NCI-H460 (cell line): ENCODE measurements around the gene OPN1MW. TPM values are rescaled to one million over a fixed set of nuclear protein-coding genes. Genes with fewer than 3 reads are reported as not detected.
A peak's percentile ranks its signal among the peaks of the same experiment; 100 is the strongest.
"Not testable (repeated sequence)": the region's sequence is repeated elsewhere in the genome, so short reads cannot be mapped to it uniquely, and the experiment has no call there.

ENCODE experiments used
- DNase-seq: peaks from one replicate; pipeline ENCODE4 v3.0.0-alpha.2; 2016; ENCODE audit warnings: low read depth; ENCODE audit errors: extremely low read depth
- polyA plus RNA-seq: library from polyadenylated mRNA; depleted of rRNA; stranded (reverse); fragments of >200 nt; gene quantifications from 2 replicates; pipeline ENCODE4 v1.2.3, GENCODE V29; 2014; cell fraction: nucleus; rRNA removed
- total RNA-seq: library from RNA; depleted of rRNA; stranded (reverse); fragments of >200 nt; shearing (Covaris generic); gene quantifications from 2 replicates; pipeline ENCODE4 v1.2.3, GENCODE V29; 2014; rRNA removed

OPN1MW gene
- total RNA-seq: not detected in 2 replicates
- not detected in 2 replicates for polyA plus RNA-seq

DNA sequence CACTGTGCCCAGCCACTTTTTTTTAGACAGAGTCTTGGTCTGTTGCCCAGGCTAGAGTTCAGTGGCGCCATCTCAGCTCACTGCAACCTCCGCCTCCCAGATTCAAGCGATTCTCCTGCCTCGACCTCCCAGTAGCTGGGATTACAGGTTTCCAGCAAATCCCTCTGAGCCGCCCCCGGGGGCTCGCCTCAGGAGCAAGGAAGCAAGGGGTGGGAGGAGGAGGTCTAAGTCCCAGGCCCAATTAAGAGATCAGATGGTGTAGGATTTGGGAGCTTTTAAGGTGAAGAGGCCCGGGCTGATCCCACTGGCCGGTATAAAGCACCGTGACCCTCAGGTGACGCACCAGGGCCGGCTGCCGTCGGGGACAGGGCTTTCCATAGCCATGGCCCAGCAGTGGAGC lies at the start of gene OPN1MW:
Gene OPN1MW (plus strand): TSS at position 301 of the 400 bp plus-strand sequence. CDS start 82 bp downstream, at position 383.
- not testable (repeated sequence) for DNase-seq

DNA sequence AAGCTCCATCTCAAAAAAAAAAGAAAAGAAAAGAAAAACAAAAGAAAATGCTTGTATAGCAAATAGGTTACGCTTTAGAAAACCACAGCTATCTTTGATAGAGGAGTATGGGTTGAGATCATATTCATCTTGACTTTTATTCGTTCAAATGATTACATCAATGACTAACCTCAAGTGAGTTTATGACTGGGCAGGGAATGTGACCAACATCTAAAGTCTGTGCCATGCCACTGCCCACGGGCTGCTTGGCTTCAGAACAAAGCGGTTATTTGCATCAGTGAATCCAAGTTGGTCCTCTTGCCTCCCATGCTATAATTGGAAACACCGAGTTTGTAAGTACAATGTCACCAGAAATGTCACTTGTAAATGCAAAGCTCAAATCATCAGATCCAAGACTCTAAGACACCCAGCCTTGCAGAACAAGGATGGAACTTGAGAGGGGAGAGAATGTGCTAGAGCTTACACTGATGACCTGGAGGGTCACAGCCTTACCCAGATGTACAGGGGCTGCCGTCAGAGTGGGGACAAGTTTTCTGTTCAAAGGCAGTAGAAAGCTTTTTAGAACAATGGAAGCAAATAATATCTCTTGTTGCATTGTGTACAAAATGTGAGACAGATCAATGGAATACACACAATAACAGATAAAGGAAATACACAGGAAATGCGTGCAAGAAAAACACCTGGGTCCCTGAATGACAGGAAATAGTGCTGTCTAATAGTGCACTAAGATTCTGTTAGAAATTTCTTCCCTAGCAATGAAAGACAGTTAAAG lies 46.8 kb upstream of the OPN1MW start:
- DNase-seq: no peak

DNA sequence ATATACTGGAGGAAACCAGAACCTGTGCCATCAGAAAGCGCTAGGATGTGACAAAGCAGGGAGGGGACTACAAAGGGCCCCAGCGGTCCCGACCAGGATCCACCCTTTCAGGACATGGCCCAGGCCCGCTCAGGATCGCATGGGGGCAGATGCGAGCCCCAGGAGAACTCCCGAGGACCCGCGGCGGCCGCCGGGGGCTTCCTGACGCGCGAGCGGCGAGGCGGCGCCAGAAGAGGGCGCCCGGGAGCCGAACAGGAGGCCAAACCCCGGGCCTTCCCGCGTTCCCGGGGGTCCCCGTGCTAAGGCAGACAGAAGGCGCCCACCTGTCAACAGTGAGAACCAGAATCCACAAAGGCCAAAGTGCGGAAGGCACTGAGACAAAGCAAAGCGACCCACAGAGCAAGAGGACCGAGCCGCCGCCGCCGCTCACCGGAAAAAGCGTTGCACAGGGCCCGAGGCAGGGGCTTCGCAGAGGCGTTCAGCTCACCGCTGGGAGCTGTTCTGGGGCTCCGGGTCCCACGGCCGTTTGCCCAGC lies 45.7 kb upstream of the OPN1MW start:
- DNase-seq: peak; percentile 29

DNA sequence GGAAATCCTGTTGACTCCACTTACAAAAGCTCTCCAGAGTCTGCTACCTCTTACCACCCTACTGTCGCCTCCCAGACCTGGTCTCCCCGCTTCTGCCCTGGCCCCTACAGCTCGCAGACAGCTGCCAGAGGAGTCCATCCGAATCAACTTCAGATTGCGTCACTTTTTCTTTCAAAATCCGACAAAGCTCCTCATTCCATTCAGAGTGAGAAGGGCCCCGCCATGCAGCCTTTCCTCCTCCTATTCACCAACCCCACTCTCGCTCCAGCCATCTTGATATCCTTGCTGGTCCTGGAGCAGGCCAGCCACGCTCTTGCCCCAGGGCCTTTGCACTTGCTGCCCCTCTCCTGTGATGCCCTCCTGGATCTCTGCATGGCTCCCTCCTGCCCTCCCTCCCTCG lies 43.5 kb upstream of the OPN1MW start:
- no peak for DNase-seq

DNA sequence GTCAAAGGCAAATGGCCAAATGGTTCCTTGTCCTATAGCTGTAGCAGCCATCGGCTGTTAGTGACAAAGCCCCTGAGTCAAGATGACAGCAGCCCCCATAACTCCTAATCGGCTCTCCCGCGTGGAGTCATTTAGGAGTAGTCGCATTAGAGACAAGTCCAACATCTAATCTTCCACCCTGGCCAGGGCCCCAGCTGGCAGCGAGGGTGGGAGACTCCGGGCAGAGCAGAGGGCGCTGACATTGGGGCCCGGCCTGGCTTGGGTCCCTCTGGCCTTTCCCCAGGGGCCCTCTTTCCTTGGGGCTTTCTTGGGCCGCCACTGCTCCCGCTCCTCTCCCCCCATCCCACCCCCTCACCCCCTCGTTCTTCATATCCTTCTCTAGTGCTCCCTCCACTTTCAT lies 42.2 kb upstream of the OPN1MW start:
- no peak for DNase-seq

DNA sequence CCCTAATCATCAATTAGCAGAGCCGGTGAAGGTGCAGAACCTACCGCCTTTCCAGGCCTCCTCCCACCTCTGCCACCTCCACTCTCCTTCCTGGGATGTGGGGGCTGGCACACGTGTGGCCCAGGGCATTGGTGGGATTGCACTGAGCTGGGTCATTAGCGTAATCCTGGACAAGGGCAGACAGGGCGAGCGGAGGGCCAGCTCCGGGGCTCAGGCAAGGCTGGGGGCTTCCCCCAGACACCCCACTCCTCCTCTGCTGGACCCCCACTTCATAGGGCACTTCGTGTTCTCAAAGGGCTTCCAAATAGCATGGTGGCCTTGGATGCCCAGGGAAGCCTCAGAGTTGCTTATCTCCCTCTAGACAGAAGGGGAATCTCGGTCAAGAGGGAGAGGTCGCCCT lies 41.7 kb upstream of the OPN1MW start:
- DNase-seq: no peak

DNA sequence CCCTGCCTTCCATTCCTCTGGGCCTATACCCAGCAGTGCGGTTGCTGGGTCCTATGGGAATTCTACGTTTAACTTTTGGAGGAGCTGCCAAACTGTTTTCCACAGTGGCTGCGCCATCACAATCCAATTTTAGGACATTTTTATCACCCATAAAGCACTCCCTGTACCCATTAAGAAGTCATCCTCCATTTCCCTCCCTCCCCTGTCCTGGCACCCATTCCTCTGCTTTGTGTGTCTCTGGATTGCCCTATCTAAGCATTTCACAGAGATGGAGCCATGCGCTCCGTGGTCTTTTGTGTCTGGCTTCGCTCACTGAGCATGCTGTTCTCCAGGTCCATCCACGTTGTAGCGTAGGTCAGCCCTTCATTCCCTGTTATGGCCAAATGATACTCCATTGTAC lies 40.0 kb upstream of the OPN1MW start:
- no peak for DNase-seq

DNA sequence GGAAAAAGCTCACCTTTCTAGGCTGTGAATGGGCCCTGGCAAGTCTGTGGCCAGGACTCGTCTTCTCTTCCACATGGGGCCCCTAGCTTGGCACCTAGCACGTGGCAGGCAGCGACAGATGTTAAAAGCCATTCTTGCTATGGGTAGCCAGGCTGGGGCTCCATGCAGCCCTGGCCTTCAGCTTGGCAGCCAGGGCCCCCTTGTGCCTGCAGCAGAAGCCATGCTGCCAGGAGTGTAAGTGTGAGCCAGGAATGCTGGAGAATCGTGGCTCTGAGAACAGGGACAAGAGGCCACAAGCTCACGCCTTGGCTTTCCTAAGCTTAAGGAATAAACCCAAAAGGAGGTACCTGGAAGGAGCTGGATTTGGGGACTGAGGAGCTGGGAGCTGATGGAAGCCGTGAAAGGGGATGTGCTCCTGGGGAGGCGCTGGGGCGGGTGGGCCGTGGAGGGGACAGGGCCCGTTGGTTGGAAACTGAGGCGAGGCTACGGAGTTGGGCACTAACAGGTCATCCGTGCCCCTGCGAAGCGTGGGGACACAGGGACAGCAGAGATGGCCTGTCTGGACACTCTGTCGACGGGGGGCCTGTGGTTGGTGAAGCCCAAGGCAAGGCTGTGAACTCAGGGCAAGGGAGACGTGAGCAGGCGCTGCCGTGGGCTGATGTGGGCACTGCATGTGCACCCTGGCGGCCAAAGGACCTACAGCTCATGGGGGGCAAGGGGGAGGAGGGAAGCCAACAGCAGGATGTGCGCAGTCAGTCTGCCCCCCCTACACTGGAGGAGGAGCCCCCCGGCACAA lies 39.2 kb upstream of the OPN1MW start:
- DNase-seq: no peak

DNA sequence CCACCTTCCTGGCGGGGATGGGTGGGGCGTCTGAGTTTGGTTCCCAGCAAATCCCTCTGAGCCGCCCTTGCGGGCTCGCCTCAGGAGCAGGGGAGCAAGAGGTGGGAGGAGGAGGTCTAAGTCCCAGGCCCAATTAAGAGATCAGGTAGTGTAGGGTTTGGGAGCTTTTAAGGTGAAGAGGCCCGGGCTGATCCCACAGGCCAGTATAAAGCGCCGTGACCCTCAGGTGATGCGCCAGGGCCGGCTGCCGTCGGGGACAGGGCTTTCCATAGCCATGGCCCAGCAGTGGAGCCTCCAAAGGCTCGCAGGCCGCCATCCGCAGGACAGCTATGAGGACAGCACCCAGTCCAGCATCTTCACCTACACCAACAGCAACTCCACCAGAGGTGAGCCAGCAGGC lies 38.4 kb upstream of the OPN1MW start, which contains the start of gene OPN1LW:
Gene OPN1LW (plus strand): TSS at position 234 of the 400 bp plus-strand sequence. CDS start 41 bp downstream, at position 275.
- DNase-seq: not testable (repeated sequence)

DNA sequence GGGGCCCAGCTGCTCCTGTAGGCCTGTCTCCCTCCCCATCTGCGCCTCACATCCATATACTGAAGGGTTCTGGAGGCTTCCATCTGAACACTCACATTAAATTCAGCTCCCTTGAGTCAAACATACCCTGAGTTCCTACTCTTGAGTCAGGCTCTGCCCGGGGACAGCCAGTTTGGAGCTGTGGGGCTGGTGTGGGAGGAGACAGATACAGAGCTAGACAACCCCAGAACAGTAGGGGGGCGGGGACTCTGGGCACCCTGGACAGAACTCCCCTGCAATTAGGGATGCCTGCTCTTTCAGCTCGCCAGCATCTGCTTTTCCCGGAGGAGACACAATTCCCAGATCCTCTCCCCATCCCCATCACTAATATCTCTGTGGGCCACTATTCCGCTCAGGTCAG lies 31.4 kb upstream of the OPN1MW start:
- not testable (repeated sequence) for DNase-seq

DNA sequence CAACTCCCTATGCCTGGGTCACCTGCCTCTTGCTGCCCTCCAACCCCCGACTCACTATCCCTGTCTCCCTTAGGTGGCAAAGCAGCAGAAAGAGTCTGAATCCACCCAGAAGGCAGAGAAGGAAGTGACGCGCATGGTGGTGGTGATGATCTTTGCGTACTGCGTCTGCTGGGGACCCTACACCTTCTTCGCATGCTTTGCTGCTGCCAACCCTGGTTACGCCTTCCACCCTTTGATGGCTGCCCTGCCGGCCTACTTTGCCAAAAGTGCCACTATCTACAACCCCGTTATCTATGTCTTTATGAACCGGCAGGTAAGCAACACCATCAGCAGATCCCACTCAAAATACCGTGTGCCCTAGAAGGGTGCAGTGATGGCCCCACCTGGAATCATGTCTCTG lies 26.2 kb upstream of the OPN1MW start:
- DNase-seq: not testable (repeated sequence)

DNA sequence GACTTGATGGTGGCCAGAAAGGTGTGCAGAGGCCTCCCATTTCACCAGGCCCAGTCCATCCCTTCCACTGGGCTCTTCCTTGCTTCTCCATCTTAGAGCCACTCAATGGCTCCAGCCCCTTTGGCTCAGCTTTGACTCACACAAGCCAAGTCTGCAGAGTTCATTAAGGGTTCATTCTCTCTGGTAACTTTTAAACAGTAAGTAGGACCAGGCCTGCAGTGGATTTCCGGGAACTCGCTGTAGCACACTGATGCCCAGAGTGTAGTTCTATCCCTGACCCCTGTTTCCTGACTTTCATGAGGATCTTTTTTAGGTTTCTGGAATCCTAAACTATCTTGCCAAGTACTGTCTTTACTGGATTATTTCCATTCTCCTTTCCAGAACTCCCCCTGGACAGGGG lies 25.2 kb upstream of the OPN1MW start:
- DNase-seq: not testable (repeated sequence)

DNA sequence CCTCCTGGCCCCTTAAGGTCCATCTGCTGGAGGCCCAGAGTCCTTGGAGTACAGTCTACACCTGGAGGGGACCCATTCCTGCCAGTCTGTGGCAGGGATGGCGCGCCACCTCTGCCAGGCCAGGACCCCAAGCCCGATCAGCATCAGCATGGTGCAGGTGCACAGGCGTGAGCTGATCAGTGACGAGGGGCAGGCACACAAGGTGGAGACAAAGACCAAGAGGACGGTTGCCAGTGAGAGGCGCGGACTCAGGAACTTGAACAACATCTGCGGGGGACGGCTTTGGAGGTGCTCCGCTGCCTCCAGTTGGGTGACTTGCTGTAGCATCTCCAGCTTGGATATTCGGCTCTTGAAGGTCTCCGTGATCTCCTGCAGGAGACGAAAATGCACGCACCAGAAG lies 23.1 kb upstream of the OPN1MW start:
- not testable (repeated sequence) for DNase-seq

DNA sequence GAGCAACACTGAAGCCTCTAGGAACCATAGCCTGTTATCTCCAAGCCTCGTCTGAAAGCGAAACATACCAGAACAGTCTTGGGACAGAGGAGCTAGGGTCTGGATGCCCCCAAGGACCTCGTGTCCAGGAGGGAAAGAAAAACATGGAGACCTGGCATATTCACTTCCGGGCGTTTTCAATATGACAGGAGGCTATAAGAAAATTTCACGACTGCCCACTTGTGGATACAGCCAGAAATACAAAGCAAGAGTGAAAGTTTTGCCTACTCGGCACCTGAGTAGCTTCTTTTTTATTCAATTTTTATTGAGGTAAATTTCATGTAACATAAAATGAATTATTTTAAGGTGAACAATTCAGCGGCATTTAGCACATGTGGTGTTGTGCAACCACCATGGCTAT lies 17.5 kb upstream of the OPN1MW start:
- DNase-seq: not testable (repeated sequence)

DNA sequence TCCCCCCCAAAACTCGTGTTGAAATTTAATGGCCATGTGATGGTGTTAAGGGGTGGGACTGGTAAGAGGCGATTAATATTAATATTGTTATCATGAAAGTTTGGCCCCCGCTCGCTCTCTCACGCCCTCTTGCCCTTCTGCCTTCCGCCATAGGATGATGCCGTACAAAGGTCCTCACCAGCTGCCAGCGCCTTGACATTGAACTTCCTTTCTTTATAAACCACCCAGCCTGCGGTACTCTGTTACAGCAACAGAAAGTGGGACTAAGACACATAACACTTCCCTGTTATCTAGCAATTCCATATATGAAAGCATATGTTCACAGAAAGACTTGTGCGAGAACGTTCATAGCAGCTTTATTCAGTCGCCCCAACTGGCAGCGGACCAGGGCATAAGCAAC lies 14.0 kb upstream of the OPN1MW start:
- DNase-seq: not testable (repeated sequence)

DNA sequence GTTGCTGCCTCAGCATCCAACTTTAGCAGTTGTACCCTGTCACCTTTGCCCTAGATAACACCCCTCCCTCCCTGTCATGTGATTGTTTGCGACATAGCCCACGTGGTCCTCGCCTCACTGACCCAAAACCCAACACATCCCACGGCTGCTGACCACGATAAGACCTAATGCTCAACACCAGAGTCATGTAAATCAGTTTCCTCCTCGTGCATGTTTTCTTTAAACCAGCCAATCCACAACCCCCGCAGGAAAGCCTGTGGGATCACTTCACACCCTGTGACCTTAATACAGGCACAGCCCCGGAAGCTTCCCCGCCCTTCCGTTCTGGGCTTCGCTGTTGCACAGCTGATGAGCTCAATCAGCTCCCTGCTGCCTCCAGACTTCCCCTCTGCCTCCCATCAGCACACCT lies 9.9 kb upstream of the OPN1MW start:
- not testable (repeated sequence) for DNase-seq

DNA sequence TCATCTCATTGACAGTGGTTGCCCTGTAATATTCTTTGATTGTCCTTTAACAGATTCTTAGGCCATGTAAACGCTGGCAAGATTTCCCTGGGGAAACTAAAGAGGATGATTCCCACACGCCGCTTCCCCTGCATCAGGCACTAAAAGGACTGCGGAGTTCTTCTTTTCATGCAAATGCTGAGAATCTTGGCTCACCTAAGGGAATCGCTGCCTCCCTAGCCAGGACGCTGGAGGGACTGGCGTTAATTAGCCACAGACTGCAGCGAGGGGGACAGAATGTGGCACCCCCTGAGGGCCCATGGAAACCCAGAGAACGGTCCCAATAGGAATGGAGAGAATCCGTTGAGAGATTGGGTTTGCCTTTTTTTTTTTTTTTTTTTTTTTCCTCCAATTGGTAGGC lies 8.0 kb upstream of the OPN1MW start:
- DNase-seq: not testable (repeated sequence)

DNA sequence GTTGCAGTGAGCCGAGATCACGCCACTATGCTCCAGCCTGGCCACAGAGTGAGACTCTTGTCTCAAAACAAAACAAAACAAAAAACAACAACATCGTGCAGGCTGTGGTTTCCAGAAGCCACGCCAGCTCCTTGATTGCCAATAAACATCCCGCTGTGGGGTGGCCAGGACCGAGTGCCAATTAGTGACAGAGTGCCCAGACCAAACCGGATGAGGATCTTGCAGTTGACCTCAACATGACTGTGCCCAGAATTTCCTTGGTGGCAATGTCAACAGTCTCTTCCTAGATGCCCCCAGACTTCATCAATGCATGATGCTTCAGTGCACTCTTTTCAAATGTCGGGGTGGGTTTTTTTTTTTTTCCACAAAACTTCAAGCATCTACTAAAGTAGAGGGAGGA lies 1.4 kb downstream of the OPN1MW start:
- not testable (repeated sequence) for DNase-seq

DNA sequence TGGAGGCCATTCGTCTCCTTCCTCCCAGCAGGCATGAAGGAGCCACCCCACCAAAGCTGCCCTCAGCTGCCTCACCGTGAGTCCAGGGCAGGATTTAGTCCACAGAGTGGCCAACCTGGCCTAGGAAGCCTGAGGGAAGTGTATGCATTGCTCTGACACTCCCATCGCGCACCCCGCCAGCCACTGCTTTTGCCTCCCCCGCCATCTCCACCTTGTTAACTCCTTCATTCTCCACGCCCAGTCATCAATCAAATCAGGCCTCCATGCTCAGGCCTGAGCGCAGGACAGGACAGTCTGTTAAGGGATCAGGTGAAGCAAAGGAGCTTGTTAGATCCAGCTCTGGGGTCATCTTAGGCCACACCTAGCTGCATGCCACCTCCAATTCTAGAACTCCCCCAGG lies 10.4 kb downstream of the OPN1MW start:
- not testable (repeated sequence) for DNase-seq

DNA sequence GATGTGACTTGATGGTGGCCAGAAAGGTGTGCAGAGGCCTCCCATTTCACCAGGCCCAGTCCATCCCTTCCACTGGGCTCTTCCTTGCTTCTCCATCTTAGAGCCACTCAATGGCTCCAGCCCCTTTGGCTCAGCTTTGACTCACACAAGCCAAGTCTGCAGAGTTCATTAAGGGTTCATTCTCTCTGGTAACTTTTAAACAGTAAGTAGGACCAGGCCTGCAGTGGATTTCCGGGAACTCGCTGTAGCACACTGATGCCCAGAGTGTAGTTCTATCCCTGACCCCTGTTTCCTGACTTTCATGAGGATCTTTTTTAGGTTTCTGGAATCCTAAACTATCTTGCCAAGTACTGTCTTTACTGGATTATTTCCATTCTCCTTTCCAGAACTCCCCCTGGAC lies 11.9 kb downstream of the OPN1MW start:
- not testable (repeated sequence) for DNase-seq

DNA sequence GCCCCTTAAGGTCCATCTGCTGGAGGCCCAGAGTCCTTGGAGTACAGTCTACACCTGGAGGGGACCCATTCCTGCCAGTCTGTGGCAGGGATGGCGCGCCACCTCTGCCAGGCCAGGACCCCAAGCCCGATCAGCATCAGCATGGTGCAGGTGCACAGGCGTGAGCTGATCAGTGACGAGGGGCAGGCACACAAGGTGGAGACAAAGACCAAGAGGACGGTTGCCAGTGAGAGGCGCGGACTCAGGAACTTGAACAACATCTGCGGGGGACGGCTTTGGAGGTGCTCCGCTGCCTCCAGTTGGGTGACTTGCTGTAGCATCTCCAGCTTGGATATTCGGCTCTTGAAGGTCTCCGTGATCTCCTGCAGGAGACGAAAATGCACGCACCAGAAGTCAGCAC lies 14.1 kb downstream of the OPN1MW start:
- DNase-seq: not testable (repeated sequence)
